Measurements from ENCODE around the gene MRC2.

DNA sequence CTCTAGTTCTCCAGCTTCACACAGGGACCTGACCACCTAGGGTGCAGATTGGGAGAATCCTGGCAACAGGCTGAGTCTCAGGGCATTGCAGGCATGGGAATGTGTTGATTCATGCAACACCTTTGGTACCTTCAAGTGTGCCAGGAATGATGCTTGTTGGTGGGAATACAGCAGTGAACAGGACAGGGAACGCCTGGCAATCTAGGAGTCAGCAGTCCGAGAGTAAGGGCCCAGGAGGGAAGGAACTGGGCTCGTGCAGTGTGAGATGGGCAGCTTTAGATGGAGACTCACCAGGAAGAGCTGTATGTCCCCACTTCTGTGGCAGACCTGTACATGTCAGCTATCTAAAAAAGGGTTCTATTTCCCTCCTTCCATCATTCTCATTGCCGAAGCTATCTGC lies 12.0 kb upstream of the MRC2 start:
- no peak for TF ChIP-seq CTCF (IDR thresholded peaks at IDR 0.05)
- TF ChIP-seq POLR2A (IDR thresholded peaks at IDR 0.05), result no peak
